GM23338 (cell line): Measurements from ENCODE around the gene SUOX.

ENCODE experiments used
- CREB1 ChIP-seq: fragments of 250-450 bp; sonication (Bioruptor Pico); IDR thresholded peaks from 2 replicates; pipeline ENCODE4 v1.5.0; 2020; ENCODE audit warnings: low read depth, mild to moderate bottlenecking, moderate library complexity
- CTCF ChIP-seq, 2 experiments: fragments of 200-600 bp in 1 of 2; sonication (generic) in 1 of 2; conservative IDR thresholded peaks; 2 replicates each; pipeline versions ENCODE4 v1.5.1 to v1.6.1; 2016 to 2017; ENCODE audit warnings: antibody characterized with exemption in 2 of 2, low read depth in 2 of 2, mild to moderate bottlenecking in 2 of 2, moderate library complexity in 1 of 2
- ETS1 ChIP-seq: IDR thresholded peaks from 2 replicates; pipeline ENCODE4 v1.6.1; 2016; ENCODE audit warnings: antibody characterized with exemption
- EZH2 ChIP-seq: fragments of 200-600 bp; sonication (generic); IDR thresholded peaks from one replicate; pipeline ENCODE4 v1.8.0; 2017; ENCODE audit warnings: antibody characterized with exemption, mild to moderate bottlenecking, low read depth; ENCODE audit not compliant: unreplicated experiment
- EZH2phosphoT487 ChIP-seq: fragments of 200-600 bp; sonication (generic); IDR thresholded peaks from one replicate; pipeline ENCODE4 v1.8.1; 2018; ENCODE audit warnings: antibody characterized with exemption; ENCODE audit not compliant: unreplicated experiment
- JUNB ChIP-seq: IDR thresholded peaks from one replicate; pipeline ENCODE4 v1.6.1; 2016; ENCODE audit warnings: antibody characterized with exemption; ENCODE audit not compliant: unreplicated experiment
- POLR2AphosphoS5 ChIP-seq: IDR thresholded peaks from 2 replicates; pipeline ENCODE4 v1.6.1; 2016; ENCODE audit warnings: antibody characterized with exemption, low read depth

GRCh38 chr12:56046027-56046780 lies 49.1 kb downstream of the SUOX start:
- TF ChIP-seq EZH2 (no peak), CTCF (conservative IDR thresholded peaks at IDR 0.05; ENCODE audit: low read depth in 2 of 2) (no peak), CREB1 (CRISPR knock-in tag) (no peak), JUNB (no peak), POLR2AphosphoS5 (peak; percentile 26; the same call in 1 of the 2 replicates), ETS1 (no peak), EZH2phosphoT487 (no peak)
